ENCODE data around the gene MOK.
A peak's percentile ranks its signal among the peaks of the same experiment; 100 is the strongest.
"Not testable (repeated sequence)": the region's sequence is repeated elsewhere in the genome, so short reads cannot be mapped to it uniquely, and the experiment has no call there.

The MOK gene

GRCh38 chr14:102314242-102315011 lies 9.5 kb upstream of the MOK start:
- Histone ChIP-seq H3K4me1 (ENCODE audit: control insufficient read depth, insufficient read depth, low read length) (peaks cover 11% of the 10 kb centered on the region), H3K9ac (ENCODE audit: low read depth, low read length) (no peak overlapping the region), H3K36me3 (ENCODE audit: control insufficient read depth, insufficient read depth, low read length) (no peaks in the 10 kb centered on the region), H3K27me3 (ENCODE audit: control insufficient read depth, insufficient read depth, low read length) (peaks cover 22% of the 10 kb centered on the region), H3K4me3 (ENCODE audit: low read depth, low read length) (peak overlapping the region; percentile 73), H3K9me3 (ENCODE audit: control insufficient read depth, insufficient read depth, low read length) (no peaks in the 10 kb centered on the region), H3K27ac (ENCODE audit: low read depth, low read length) (no peak overlapping the region)

GRCh38 chr14:102303664-102304063 lies 1.3 kb downstream of the MOK start:
- Histone ChIP-seq H3K27ac (ENCODE audit: low read depth, low read length) (no peak overlapping the region), H3K4me3 (ENCODE audit: low read depth, low read length) (no peak overlapping the region), H3K9me3 (ENCODE audit: control insufficient read depth, insufficient read depth, low read length) (no peaks in the 10 kb centered on the region), H3K36me3 (ENCODE audit: control insufficient read depth, insufficient read depth, low read length) (no peaks in the 10 kb centered on the region), H3K27me3 (ENCODE audit: control insufficient read depth, insufficient read depth, low read length) (no peaks in the 10 kb centered on the region), H3K4me1 (ENCODE audit: control insufficient read depth, insufficient read depth, low read length) (0 out of 2 replicates have a peak, but pooled peaks cover 5% of the 10 kb centered on the region), H3K9ac (ENCODE audit: low read depth, low read length) (no peak overlapping the region)

GRCh38 chr14:102298303-102299070 lies 6.5 kb downstream of the MOK start:
- not testable (repeated sequence) for H3K27me3 ChIP-seq (ENCODE audit: control insufficient read depth, insufficient read depth, low read length); H3K27ac ChIP-seq (ENCODE audit: low read depth, low read length); H3K36me3 ChIP-seq (ENCODE audit: control insufficient read depth, insufficient read depth, low read length); H3K9ac ChIP-seq (ENCODE audit: low read depth, low read length); H3K4me3 ChIP-seq (ENCODE audit: low read depth, low read length); H3K9me3 ChIP-seq (ENCODE audit: control insufficient read depth, insufficient read depth, low read length); H3K4me1 ChIP-seq (ENCODE audit: control insufficient read depth, insufficient read depth, low read length)

- Histone ChIP-seq H3K4me1 (ENCODE audit: control insufficient read depth, insufficient read depth, low read length) (no peaks in the 10 kb centered on the region), H3K9ac (ENCODE audit: low read depth, low read length) (no peak overlapping the region), H3K36me3 (ENCODE audit: control insufficient read depth, insufficient read depth, low read length) (no peaks in the 10 kb centered on the region), H3K27me3 (ENCODE audit: control insufficient read depth, insufficient read depth, low read length) (no peaks in the 10 kb centered on the region), H3K4me3 (ENCODE audit: low read depth, low read length) (no peak overlapping the region), H3K27ac (ENCODE audit: low read depth, low read length) (no peak overlapping the region), H3K9me3 (ENCODE audit: control insufficient read depth, insufficient read depth, low read length) (no peaks in the 10 kb centered on the region)
Measured at GRCh38 chr14:102297436-102298170, 7.4 kb downstream of the MOK start.

- H3K4me3 ChIP-seq (ENCODE audit: low read depth, low read length), result no peak overlapping the region
Measured at GRCh38 chr14:102295270-102295669, 9.7 kb downstream of the MOK start.

GRCh38 chr14:102293781-102294180 lies 11.2 kb downstream of the MOK start:
- Histone ChIP-seq H3K9me3 (ENCODE audit: control insufficient read depth, insufficient read depth, low read length) (no peaks in the 10 kb centered on the region), H3K27me3 (ENCODE audit: control insufficient read depth, insufficient read depth, low read length) (no peaks in the 10 kb centered on the region), H3K4me1 (ENCODE audit: control insufficient read depth, insufficient read depth, low read length) (no peaks in the 10 kb centered on the region), H3K27ac (ENCODE audit: low read depth, low read length) (no peak overlapping the region), H3K9ac (ENCODE audit: low read depth, low read length) (no peak overlapping the region), H3K4me3 (ENCODE audit: low read depth, low read length) (no peak overlapping the region), H3K36me3 (ENCODE audit: control insufficient read depth, insufficient read depth, low read length) (no peaks in the 10 kb centered on the region)

More at GRCh38 chr14:102295270-102295669, 9.7 kb downstream of the MOK start:
- H3K9me3 ChIP-seq (ENCODE audit: control insufficient read depth, insufficient read depth, low read length), result no peaks in the 10 kb centered on the region
- H3K4me1 ChIP-seq (ENCODE audit: control insufficient read depth, insufficient read depth, low read length), result no peaks in the 10 kb centered on the region
- H3K27ac ChIP-seq (ENCODE audit: low read depth, low read length), result no peak overlapping the region
- no peak overlapping the region for H3K9ac ChIP-seq (ENCODE audit: low read depth, low read length)
- no peaks in the 10 kb centered on the region for H3K36me3 ChIP-seq (ENCODE audit: control insufficient read depth, insufficient read depth, low read length)
- H3K27me3 ChIP-seq (ENCODE audit: control insufficient read depth, insufficient read depth, low read length), result no peaks in the 10 kb centered on the region

GRCh38 chr14:102292441-102292840 lies 12.5 kb downstream of the MOK start:
- Histone ChIP-seq H3K9ac (ENCODE audit: low read depth, low read length) (no peak overlapping the region), H3K9me3 (ENCODE audit: control insufficient read depth, insufficient read depth, low read length) (no peaks in the 10 kb centered on the region), H3K36me3 (ENCODE audit: control insufficient read depth, insufficient read depth, low read length) (no peaks in the 10 kb centered on the region), H3K27me3 (ENCODE audit: control insufficient read depth, insufficient read depth, low read length) (no peaks in the 10 kb centered on the region), H3K27ac (ENCODE audit: low read depth, low read length) (no peak overlapping the region), H3K4me3 (ENCODE audit: low read depth, low read length) (no peak overlapping the region), H3K4me1 (ENCODE audit: control insufficient read depth, insufficient read depth, low read length) (no peaks in the 10 kb centered on the region)

- Histone ChIP-seq H3K9ac (ENCODE audit: low read depth, low read length) (no peak overlapping the region), H3K4me1 (ENCODE audit: control insufficient read depth, insufficient read depth, low read length) (no peaks in the 10 kb centered on the region), H3K27ac (ENCODE audit: low read depth, low read length) (no peak overlapping the region), H3K27me3 (ENCODE audit: control insufficient read depth, insufficient read depth, low read length) (no peaks in the 10 kb centered on the region), H3K9me3 (ENCODE audit: control insufficient read depth, insufficient read depth, low read length) (no peaks in the 10 kb centered on the region), H3K4me3 (ENCODE audit: low read depth, low read length) (no peak overlapping the region), H3K36me3 (ENCODE audit: control insufficient read depth, insufficient read depth, low read length) (no peaks in the 10 kb centered on the region)
Measured at GRCh38 chr14:102288139-102288538, 16.8 kb downstream of the MOK start.

GRCh38 chr14:102285106-102285505 lies 19.9 kb downstream of the MOK start:
- Histone ChIP-seq H3K4me1 (ENCODE audit: control insufficient read depth, insufficient read depth, low read length) (no peaks in the 10 kb centered on the region), H3K4me3 (ENCODE audit: low read depth, low read length) (no peak overlapping the region), H3K36me3 (ENCODE audit: control insufficient read depth, insufficient read depth, low read length) (no peaks in the 10 kb centered on the region), H3K27me3 (ENCODE audit: control insufficient read depth, insufficient read depth, low read length) (no peaks in the 10 kb centered on the region), H3K27ac (ENCODE audit: low read depth, low read length) (no peak overlapping the region), H3K9me3 (ENCODE audit: control insufficient read depth, insufficient read depth, low read length) (no peaks in the 10 kb centered on the region), H3K9ac (ENCODE audit: low read depth, low read length) (no peak overlapping the region)

- Histone ChIP-seq H3K27ac (ENCODE audit: low read depth, low read length) (no peak overlapping the region), H3K27me3 (ENCODE audit: control insufficient read depth, insufficient read depth, low read length) (no peaks in the 10 kb centered on the region), H3K36me3 (ENCODE audit: control insufficient read depth, insufficient read depth, low read length) (no peaks in the 10 kb centered on the region), H3K4me1 (ENCODE audit: control insufficient read depth, insufficient read depth, low read length) (no peaks in the 10 kb centered on the region; the same call in 1 of the 2 replicates), H3K9ac (ENCODE audit: low read depth, low read length) (no peak overlapping the region), H3K4me3 (ENCODE audit: low read depth, low read length) (no peak overlapping the region), H3K9me3 (ENCODE audit: control insufficient read depth, insufficient read depth, low read length) (no peaks in the 10 kb centered on the region)
Measured at GRCh38 chr14:102283631-102284129, 21.3 kb downstream of the MOK start.
